Tibial nerve (tissue), 4 donors: ENCODE measurements around the gene TJAP1. TPM values are rescaled to one million over a fixed set of nuclear protein-coding genes. Genes with fewer than 3 reads are reported as not detected.
"Not testable (repeated sequence)": the region's sequence is repeated elsewhere in the genome, so short reads cannot be mapped to it uniquely, and the experiment has no call there.

Experiments
- DNase-seq, 2 donors: peaks; one replicate each; pipeline ENCODE4 v3.0.0-alpha.2; 2019; ENCODE audit warnings: low spot score in 2 of 2
- H3K27ac ChIP-seq, 4 donors: fragments of 200-600 bp; sonication (generic) in 3 of 4; one replicate each; pipeline ENCODE4 v1.5.1; 2017 to 2019; ENCODE audit warnings: mild to moderate bottlenecking in 1 of 4
- H3K27me3 ChIP-seq, 2 donors: fragments of 200-600 bp; sonication (generic) in 1 of 2; one replicate each; pipeline versions ENCODE4 v1.5.1 to v1.6.0; 2017 to 2019
- H3K36me3 ChIP-seq, 3 donors: fragments of 200-600 bp; sonication (generic); one replicate each; pipeline ENCODE4 v1.5.1; 2018 to 2019
- H3K4me1 ChIP-seq, 4 donors: fragments of 200-600 bp; sonication (generic) in 3 of 4; one replicate each; pipeline ENCODE4 v1.5.1; 2017 to 2019
- H3K4me3 ChIP-seq, 4 donors: fragments of 200-600 bp; sonication (generic) in 3 of 4; one replicate each; pipeline ENCODE4 v1.5.1; 2017 to 2019; ENCODE audit warnings: mild to moderate bottlenecking in 1 of 4, moderate library complexity in 1 of 4
- H3K9me3 ChIP-seq, 4 donors: fragments of 200-600 bp; sonication (generic) in 3 of 4; one replicate each; pipeline ENCODE4 v1.5.1; 2017 to 2019
- CTCF ChIP-seq, 5 experiments: fragments of 200-600 bp in 3 of 5; fragments of 450-650 bp in 2 of 5; sonication (generic) in 3 of 5; IDR thresholded peaks; one replicate each; pipeline ENCODE4 v1.5.1; 2016 to 2019; ENCODE audit warnings: antibody characterized with exemption in 5 of 5, mild to moderate bottlenecking in 3 of 5, moderate library complexity in 2 of 5
- EP300 ChIP-seq, 2 donors: sonication (generic); formaldehyde crosslinking; IDR thresholded peaks; one replicate each; pipeline ENCODE4 v1.6.1; 2017; ENCODE audit warnings: antibody characterized with exemption in 2 of 2, mild to moderate bottlenecking in 1 of 2
- POLR2A ChIP-seq, 2 donors: fragments of 450-650 bp; IDR thresholded peaks; one replicate each; pipeline ENCODE4 v1.6.1; 2017; ENCODE audit warnings: antibody characterized with exemption in 2 of 2, mild to moderate bottlenecking in 2 of 2, moderate library complexity in 2 of 2
- whole genome bisulfite sequencing, 2 donors: methylation state at CpG; one replicate each; pipeline ENCODE4 v1.1.5; 2018; 5-methylcytosine and 5-hydroxymethylcytosine counted together
- total RNA-seq, 4 donors: library from RNA; depleted of rRNA; stranded (reverse); fragments of >200 nt; gene quantifications; one replicate each; pipeline ENCODE4 v1.1.0, GENCODE V29; 2016

Gene TJAP1
- total RNA-seq, 4 donors from 2014 or later: 30.2 to 43.8 (median 32.3) TPM

DNA sequence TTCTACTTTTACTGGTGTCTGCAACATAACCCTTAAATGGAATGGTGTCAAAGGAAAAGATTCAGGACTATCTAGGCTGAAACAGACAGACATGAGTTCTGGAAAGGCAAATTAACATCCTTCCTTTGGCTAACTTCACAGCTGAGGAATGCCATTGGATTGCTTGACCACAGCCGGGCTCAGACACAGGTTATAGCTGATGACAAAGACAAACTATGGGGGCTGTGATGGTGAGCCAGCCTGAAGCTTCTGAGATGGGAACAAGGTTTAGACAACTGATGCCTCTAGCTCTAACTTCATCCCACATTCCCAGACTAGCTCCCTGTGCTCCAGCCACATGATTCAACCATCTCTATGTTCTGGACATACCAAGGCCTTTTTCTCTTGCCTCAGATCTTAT lies 54.8 kb downstream of the TJAP1 start:
- H3K4me1 ChIP-seq: no peaks in the 10 kb centered on the region
- TF ChIP-seq EP300 (IDR thresholded peaks at IDR 0.05): no peak
- no peak for TF ChIP-seq CTCF (IDR thresholded peaks at IDR 0.05)
- no peak for TF ChIP-seq POLR2A (IDR thresholded peaks at IDR 0.05)
- no peak overlapping the region for H3K4me3 ChIP-seq
- no peaks in the 10 kb centered on the region for H3K9me3 ChIP-seq
- peaks cover 0 to 97% (median 0%) of the 10 kb centered on the region in 3 donors for H3K36me3 ChIP-seq
- no peaks in the 10 kb centered on the region for H3K27me3 ChIP-seq
- H3K27ac ChIP-seq: no peak overlapping the region
- DNase-seq: no peak
- WGBS, 2 donors: 88 to 90% methylated on average over 1 of the region's 1 CpG

- not testable (repeated sequence) for H3K4me1 ChIP-seq, DNase-seq, H3K27ac ChIP-seq, H3K4me3 ChIP-seq, H3K9me3 ChIP-seq, H3K27me3 ChIP-seq
- 96% methylated on average over 13 to 17 of the region's 17 CpGs for WGBS, 2 donors
- peaks cover 0 to 89% (median 0%) of the 10 kb centered on the region in 3 donors for H3K36me3 ChIP-seq
These were observed 61.6 kb downstream of the TJAP1 start for GRCh38 chr6:43538986-43539385.

DNA sequence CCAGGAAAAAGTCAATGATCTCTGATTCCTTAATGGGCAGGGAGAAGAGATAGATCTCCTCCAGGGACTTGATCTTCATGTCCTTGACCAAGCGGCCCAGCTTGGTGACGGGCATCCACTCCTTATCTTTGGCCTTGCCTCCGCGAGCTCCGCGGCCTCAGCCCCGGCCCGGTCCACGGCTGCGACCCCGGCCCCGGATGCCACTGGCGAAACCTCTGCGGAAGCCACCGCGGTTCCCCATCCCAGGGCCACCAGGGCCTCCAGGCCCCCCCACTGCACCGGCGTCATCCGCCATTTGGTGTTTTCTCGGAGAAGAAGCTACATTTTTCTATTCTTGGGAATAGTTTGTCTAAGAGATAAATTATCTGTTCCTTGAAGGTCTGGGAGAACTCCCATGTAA lies 62.0 kb downstream of the TJAP1 start:
- 96% methylated on average over 20 of the region's 20 CpGs for WGBS, 2 donors
- H3K4me3 ChIP-seq, H3K27me3 ChIP-seq, H3K4me1 ChIP-seq, H3K27ac ChIP-seq, DNase-seq, H3K9me3 ChIP-seq: not testable (repeated sequence)
- peaks cover 0 to 89% (median 0%) of the 10 kb centered on the region in 3 donors for H3K36me3 ChIP-seq

DNA sequence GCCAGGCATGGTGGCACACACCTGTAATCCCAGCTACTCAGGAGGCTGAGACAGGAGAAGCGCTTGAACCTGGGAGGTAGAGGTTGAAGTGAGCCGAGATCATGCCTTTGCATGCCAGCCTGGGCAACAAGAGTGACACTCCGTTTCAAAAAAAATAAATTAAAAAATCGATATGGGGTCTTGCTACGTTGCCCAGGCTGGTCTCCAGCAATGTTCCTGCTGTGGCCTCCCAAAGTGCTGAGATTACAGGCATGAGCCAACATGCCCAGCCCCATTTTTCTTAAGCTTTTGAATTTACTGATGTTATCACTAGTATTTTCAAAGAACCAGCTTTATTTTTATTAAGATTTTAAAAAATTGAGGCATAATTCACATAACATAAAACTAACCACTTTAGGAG lies 63.1 kb downstream of the TJAP1 start:
- H3K27me3 ChIP-seq: no peaks in the 10 kb centered on the region
- no peaks in the 10 kb centered on the region for H3K4me1 ChIP-seq
- H3K36me3 ChIP-seq: peaks cover 0 to 89% (median 2%) of the 10 kb centered on the region in 3 donors
- 91 to 97% methylated on average over 5 of the region's 5 CpGs for WGBS, 2 donors
- no peak overlapping the region for H3K27ac ChIP-seq
- TF ChIP-seq CTCF (IDR thresholded peaks at IDR 0.05) (no peak), POLR2A (IDR thresholded peaks at IDR 0.05) (no peak), EP300 (IDR thresholded peaks at IDR 0.05) (no peak)
- H3K9me3 ChIP-seq: no peaks in the 10 kb centered on the region
- no peak overlapping the region for H3K4me3 ChIP-seq
- no peak for DNase-seq

- H3K36me3 ChIP-seq: peaks cover 0 to 92% (median 2%) of the 10 kb centered on the region in 3 donors
- H3K4me3 ChIP-seq: no peak overlapping the region
- WGBS, 2 donors: 94 to 95% methylated on average over 8 of the region's 8 CpGs
- no peaks in the 10 kb centered on the region for H3K4me1 ChIP-seq
- no peak for TF ChIP-seq POLR2A (IDR thresholded peaks at IDR 0.05)
- no peak for TF ChIP-seq CTCF (IDR thresholded peaks at IDR 0.05)
- no peak for TF ChIP-seq EP300 (IDR thresholded peaks at IDR 0.05)
- no peak overlapping the region for H3K27ac ChIP-seq
- H3K27me3 ChIP-seq: no peaks in the 10 kb centered on the region
- no peaks in the 10 kb centered on the region for H3K9me3 ChIP-seq
- DNase-seq: no peak
These were observed 64.6 kb downstream of the TJAP1 start for GRCh38 chr6:43541774-43542471.

- Histone ChIP-seq H3K27me3 (no peaks in the 10 kb centered on the region), H3K9me3 (no peaks in the 10 kb centered on the region), H3K4me1 (no peaks in the 10 kb centered on the region), H3K36me3 (peaks cover 2 to 100% (median 6%) of the 10 kb centered on the region in 3 donors), H3K4me3 (no peak overlapping the region), H3K27ac (no peak overlapping the region)
- 61 to 63% methylated on average over 4 of the region's 4 CpGs for WGBS, 2 donors
- no peak for TF ChIP-seq CTCF (IDR thresholded peaks at IDR 0.05)
- no peak for TF ChIP-seq EP300 (IDR thresholded peaks at IDR 0.05)
- TF ChIP-seq POLR2A (IDR thresholded peaks at IDR 0.05): no peak
- no peak for DNase-seq
These were observed 67.1 kb downstream of the TJAP1 start for GRCh38 chr6:43544461-43544860.
